ENCODE results near the gene BANF2.

DNA sequence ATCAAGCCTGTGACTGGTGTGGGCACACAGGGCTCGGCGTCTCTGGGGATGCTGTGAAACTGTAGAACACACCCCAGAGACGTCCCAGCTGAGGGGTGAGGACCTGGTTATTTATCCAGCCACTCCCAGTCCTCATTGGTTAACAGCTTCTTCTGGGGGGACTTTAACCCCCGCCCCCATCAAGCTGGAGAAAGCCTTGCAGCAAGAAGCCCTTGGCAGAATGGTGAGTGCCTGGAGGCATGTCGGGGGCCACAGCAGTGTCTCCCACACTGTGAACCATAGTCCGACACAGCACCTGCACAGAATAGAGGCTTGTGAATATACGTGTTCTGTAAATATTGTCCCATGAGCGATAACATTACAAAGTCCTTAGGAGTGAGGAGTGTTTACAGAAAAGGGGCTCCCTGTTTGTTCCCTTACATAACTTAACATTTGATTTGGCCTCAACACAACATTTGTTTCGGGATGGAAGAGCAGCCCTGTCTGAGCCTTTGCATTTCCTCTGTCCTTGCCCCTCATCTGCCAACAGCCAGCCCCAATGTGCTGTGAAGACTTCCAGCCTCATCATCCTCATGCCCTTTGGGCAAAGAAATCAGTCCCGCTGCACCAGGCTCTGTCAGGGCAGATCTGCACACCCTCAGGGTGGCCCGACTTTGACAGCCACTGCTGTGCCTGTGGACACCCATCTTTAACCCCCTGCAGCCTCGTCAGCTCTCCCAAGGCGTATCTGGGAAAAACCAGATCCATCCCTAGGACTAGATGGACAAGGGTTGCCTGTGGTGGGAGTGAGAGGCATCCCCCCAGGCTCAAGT lies 15.5 kb upstream of the BANF2 start:
- TF ChIP-seq, protein P1, sequence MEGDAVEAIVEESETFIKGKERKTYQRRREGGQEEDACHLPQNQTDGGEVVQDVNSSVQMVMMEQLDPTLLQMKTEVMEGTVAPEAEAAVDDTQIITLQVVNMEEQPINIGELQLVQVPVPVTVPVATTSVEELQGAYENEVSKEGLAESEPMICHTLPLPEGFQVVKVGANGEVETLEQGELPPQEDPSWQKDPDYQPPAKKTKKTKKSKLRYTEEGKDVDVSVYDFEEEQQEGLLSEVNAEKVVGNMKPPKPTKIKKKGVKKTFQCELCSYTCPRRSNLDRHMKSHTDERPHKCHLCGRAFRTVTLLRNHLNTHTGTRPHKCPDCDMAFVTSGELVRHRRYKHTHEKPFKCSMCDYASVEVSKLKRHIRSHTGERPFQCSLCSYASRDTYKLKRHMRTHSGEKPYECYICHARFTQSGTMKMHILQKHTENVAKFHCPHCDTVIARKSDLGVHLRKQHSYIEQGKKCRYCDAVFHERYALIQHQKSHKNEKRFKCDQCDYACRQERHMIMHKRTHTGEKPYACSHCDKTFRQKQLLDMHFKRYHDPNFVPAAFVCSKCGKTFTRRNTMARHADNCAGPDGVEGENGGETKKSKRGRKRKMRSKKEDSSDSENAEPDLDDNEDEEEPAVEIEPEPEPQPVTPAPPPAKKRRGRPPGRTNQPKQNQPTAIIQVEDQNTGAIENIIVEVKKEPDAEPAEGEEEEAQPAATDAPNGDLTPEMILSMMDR (IDR thresholded peaks at IDR 0.05), result no peak
- TF ChIP-seq POLR2A (IDR thresholded peaks at IDR 0.05), result no peak
